ENCODE data around the gene CSK.

CSK gene

GRCh38 chr15:74791667-74792066, 9.8 kb downstream of the CSK start:
- no peak for TF ChIP-seq CTCF (IDR thresholded peaks at IDR 0.05)

- no peak for TF ChIP-seq CTCF (IDR thresholded peaks at IDR 0.05)
Observed at GRCh38 chr15:74792227-74793016, 10.5 kb downstream of the CSK start.

GRCh38 chr15:74793135-74794028, 11.5 kb downstream of the CSK start:
- TF ChIP-seq CTCF (IDR thresholded peaks at IDR 0.05): no peak

GRCh38 chr15:74794248-74794969, 12.5 kb downstream of the CSK start:
- no peak for TF ChIP-seq CTCF (IDR thresholded peaks at IDR 0.05)

- no peak for TF ChIP-seq CTCF (IDR thresholded peaks at IDR 0.05)
Observed at GRCh38 chr15:74794970-74795349, 13.1 kb downstream of the CSK start.

GRCh38 chr15:74795966-74796625, 14.2 kb downstream of the CSK start:
- TF ChIP-seq CTCF (IDR thresholded peaks at IDR 0.05): no peak
